Activated naive CD8-positive, alpha-beta T cell (primary cell): ENCODE measurements around the gene BCAT1.
"Not testable (repeated sequence)": the region's sequence is repeated elsewhere in the genome, so short reads cannot be mapped to it uniquely, and the experiment has no call there.

ENCODE experiments used
- H3K27ac Mint-ChIP-seq: one replicate; pipeline ENCODE4 v1.8.0; 2021; ENCODE audit warnings: mixed read lengths
- H3K27me3 Mint-ChIP-seq: one replicate; pipeline ENCODE4 v1.8.0; 2021; ENCODE audit warnings: mixed read lengths
- H3K36me3 Mint-ChIP-seq: one replicate; pipeline ENCODE4 v1.8.0; 2021; ENCODE audit warnings: mixed read lengths
- H3K4me1 Mint-ChIP-seq: one replicate; pipeline ENCODE4 v1.8.0; 2021; ENCODE audit warnings: low read depth, mixed read lengths
- H3K4me3 Mint-ChIP-seq: one replicate; pipeline ENCODE4 v1.8.0; 2021; ENCODE audit warnings: mild to moderate bottlenecking, mixed read lengths
- H3K9me3 Mint-ChIP-seq: one replicate; pipeline ENCODE4 v1.8.0; 2021; ENCODE audit warnings: low read depth, mixed read lengths

Gene BCAT1

DNA sequence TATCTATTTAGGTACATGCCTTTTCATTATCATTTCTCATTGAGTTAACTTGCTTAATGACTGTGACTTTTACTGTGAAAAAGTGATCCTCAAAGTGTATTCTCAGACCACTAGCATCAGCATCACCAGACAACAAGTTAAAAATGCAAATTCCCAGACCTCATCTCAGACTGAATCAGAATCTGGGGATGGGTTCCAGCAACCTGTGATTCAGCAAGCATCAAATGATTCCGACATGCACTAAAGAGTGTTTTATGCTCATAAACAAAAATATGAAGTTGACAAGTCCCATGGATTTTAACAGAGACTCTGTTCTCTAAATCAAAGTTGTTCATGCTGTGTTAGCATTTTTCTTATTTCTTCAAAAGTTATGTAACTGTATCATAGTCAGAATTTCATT is 130.6 kb downstream of the BCAT1 start:
- no peaks in the 10 kb centered on the region for H3K36me3 Mint-ChIP-seq
- H3K4me1 Mint-ChIP-seq = peaks cover 24% of the 10 kb centered on the region
- no peak overlapping the region for H3K4me3 Mint-ChIP-seq
- H3K9me3 Mint-ChIP-seq = no peaks in the 10 kb centered on the region
- H3K27me3 Mint-ChIP-seq = no peaks in the 10 kb centered on the region
- H3K27ac Mint-ChIP-seq = no peak overlapping the region

DNA sequence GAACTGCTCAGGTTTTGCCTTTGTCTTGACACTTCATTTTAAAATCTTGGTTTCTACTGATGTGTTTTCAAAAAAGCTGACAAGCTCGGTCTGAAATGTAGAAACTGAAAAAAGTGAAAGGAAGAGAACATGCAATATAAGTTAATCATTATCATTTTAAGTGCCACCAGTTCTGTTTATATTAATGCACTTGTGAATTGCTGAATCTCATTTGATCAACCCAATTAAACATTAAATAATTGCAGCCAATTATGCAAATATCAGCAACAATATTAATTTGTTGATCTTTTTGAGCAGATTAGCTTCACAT is 133.8 kb downstream of the BCAT1 start:
- H3K4me1 Mint-ChIP-seq = peaks cover 20% of the 10 kb centered on the region
- no peaks in the 10 kb centered on the region for H3K36me3 Mint-ChIP-seq
- H3K9me3 Mint-ChIP-seq = no peaks in the 10 kb centered on the region
- peak overlapping the region; percentile 9 for H3K27ac Mint-ChIP-seq
- no peaks in the 10 kb centered on the region for H3K27me3 Mint-ChIP-seq
- peak overlapping the region; percentile 74 for H3K4me3 Mint-ChIP-seq

DNA sequence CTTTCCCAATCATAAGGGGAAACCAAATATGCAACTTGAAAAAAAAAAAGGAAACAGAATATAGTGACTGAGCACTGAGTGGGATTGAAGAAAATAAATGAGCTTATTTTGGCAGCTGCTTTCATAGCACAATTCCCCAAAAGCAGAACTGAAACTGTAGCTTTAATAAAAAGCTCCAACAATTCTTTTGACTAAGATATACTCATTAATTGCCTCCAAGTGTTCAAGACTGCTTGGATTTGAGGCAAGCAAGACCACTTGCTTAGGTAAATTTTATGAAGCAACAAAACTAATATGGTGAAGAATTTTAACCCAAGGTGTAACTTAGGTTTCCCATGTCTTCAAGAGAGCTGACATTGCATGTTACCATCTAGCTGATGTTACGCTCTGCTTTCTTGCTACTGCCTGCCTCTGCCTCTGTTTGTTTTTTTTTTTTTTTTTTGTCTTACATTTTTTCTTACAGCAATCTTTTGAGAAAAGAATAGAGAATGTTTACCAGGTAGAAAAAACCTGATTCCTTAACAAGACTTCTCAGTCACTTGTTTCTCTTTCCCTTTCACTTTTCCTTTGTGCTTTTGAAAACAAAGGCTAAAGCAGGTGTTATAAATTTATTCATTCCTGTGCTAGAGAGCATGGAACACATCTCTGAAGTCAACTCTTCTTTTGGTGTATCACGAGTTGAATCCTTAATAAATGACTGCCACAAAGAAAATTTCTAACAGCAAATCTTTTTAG is 134.4 kb downstream of the BCAT1 start:
- H3K27ac Mint-ChIP-seq = peak overlapping the region; percentile 9
- H3K4me3 Mint-ChIP-seq = peak overlapping the region; percentile 74
- peaks cover 20% of the 10 kb centered on the region for H3K4me1 Mint-ChIP-seq
- H3K27me3 Mint-ChIP-seq = no peaks in the 10 kb centered on the region
- H3K36me3 Mint-ChIP-seq = no peaks in the 10 kb centered on the region
- no peaks in the 10 kb centered on the region for H3K9me3 Mint-ChIP-seq

DNA sequence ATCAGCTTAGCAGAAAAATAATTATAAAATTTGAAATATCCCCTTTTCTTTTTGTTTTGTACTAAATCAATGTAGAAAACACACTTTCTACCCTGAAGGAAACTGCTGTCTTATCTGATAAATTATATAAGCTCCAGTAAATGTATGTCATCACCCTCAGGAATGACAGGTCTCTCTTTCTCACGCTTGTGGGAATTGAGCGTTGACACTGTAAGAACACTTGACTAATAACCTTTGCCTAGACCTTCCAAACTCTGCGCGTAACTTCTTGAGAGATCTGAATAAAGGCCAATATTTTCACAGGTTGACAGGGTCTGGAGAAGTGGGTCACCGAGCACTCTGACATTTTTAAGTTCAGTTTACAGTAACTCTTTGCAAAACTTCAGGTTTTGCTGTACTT is 138.5 kb downstream of the BCAT1 start:
- no peaks in the 10 kb centered on the region for H3K27me3 Mint-ChIP-seq
- no peaks in the 10 kb centered on the region for H3K9me3 Mint-ChIP-seq
- H3K36me3 Mint-ChIP-seq = peaks cover 2% of the 10 kb centered on the region
- no peak overlapping the region for H3K27ac Mint-ChIP-seq
- peaks cover 17% of the 10 kb centered on the region for H3K4me1 Mint-ChIP-seq
- no peak overlapping the region for H3K4me3 Mint-ChIP-seq

DNA sequence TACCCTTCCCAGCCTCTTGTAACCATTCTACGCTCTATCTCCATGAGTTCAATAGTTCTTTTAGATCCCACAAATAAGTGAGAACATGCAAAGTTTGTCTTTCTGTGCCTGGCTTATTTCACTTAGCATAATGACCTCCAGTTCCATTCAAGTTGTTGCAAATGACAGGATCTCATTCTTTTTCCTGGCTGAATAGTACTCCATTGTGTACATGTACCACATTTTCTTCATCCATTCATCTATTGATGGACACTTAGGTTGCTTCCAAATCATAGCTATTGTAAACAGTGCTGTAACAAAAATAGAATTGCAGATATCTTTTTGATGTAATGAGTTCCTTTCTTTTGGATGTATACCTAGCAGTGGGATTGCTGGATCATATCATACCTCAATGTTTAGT is 139.6 kb downstream of the BCAT1 start:
- not testable (repeated sequence) for H3K27me3 Mint-ChIP-seq, H3K9me3 Mint-ChIP-seq, H3K4me1 Mint-ChIP-seq, H3K36me3 Mint-ChIP-seq, H3K4me3 Mint-ChIP-seq, H3K27ac Mint-ChIP-seq

DNA sequence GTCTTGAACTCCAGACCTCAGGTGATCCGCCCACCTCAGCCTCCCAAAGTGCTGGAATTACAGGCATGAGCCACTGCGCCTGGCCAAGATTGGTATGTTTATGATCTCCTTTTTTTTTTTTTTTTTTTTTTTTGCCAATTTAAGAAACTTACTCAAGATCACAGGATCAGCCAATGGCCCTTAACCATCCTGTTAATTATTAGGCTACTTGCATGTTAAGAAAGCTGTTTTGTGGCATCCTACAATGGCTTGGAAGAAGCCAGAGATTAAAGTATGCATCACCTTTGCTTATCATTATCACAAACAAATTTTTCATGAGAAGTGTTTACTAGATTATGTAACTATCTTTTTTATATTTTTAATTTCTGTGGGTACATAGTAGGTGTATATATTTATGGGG is 140.2 kb downstream of the BCAT1 start:
- H3K27ac Mint-ChIP-seq = no peak overlapping the region
- no peaks in the 10 kb centered on the region for H3K27me3 Mint-ChIP-seq
- H3K36me3 Mint-ChIP-seq = peaks cover 2% of the 10 kb centered on the region
- no peak overlapping the region for H3K4me3 Mint-ChIP-seq
- H3K4me1 Mint-ChIP-seq = peaks cover 3% of the 10 kb centered on the region
- H3K9me3 Mint-ChIP-seq = no peaks in the 10 kb centered on the region

DNA sequence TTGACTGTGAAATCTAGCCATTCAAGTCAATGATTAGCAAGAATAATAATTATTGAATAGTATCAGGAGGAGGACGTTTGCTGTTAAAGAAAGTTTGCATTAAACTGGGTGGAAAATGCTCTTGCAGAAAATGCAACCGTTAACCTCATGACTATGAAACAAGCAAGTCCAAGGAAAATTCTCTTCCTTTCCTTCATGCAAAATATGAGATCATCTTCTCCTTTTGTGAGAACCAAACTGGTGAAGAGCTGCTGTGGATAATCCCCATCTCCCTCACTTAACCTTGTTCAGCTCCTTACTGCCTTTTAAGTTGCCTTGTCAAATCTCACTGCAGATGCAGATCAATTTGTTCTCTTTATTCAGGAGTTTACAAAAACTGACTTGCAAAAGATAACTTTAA is 142.5 kb downstream of the BCAT1 start:
- H3K4me1 Mint-ChIP-seq = peaks cover 6% of the 10 kb centered on the region
- no peak overlapping the region for H3K4me3 Mint-ChIP-seq
- H3K27ac Mint-ChIP-seq = no peak overlapping the region
- no peaks in the 10 kb centered on the region for H3K27me3 Mint-ChIP-seq
- peaks cover 5% of the 10 kb centered on the region for H3K36me3 Mint-ChIP-seq
- no peaks in the 10 kb centered on the region for H3K9me3 Mint-ChIP-seq

DNA sequence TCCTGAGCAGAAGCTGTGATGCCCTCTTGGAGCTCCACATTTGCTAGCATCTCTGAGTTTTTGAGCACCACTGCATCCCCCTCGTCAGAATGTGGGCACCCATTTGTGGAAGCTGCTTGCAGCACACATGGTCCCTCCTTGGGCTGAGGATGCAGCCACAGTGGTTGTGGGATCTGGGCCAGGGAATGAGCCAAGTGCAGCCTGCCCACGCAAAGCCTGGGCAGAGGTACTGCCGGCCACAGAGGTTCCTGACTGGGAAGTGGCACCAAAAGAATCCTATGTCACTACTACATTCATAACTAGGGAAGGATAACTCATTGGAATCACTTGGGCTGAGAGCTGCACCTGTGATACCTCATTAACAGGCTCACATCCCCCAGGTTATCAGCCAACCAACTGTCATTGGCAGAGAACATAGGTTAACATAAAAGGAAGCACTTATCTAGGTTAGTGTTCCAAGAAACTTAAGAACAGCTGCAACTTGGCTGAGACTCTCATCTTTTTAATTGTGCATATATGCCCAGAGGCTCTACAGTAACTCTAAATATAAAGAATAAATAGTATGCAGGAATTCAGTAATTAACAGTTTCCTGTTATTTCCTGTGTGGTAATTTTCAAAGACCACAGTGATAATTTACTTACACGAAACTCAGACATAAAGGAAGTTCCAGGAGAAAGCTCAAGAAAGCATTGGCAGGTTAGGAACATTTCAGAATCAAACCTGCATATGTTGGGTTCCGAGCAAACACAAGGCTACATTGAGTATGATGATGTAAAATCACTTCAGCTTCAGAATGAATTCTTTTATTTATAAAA is 145.3 kb downstream of the BCAT1 start:
- Mint-ChIP-seq H3K4me3 (no peak overlapping the region), H3K36me3 (peaks cover 3% of the 10 kb centered on the region), H3K4me1 (peaks cover 6% of the 10 kb centered on the region), H3K27ac (no peak overlapping the region), H3K27me3 (no peaks in the 10 kb centered on the region), H3K9me3 (no peaks in the 10 kb centered on the region)

DNA sequence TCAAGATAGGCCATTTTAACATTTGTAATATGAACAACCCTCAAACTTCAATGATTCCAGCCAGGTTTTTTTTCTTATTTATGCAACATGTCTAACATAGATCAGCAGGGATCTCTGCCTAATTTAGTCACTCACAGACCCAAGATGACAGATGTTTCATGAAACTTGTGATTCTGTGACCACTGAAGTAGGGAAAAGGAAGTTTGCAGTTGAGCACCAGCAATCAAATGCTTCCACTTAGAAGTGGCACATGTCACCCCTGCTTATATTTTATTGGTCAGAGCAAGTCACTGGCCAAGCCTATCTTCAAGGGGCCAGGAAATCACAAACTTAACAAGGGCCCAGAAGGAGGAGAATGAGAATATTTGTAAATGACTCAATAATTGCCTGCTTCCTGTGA is 150.6 kb downstream of the BCAT1 start:
- Mint-ChIP-seq H3K27me3 (no peaks in the 10 kb centered on the region), H3K27ac (no peak overlapping the region), H3K4me1 (peaks cover 13% of the 10 kb centered on the region), H3K9me3 (no peaks in the 10 kb centered on the region), H3K36me3 (peaks cover 3% of the 10 kb centered on the region), H3K4me3 (no peak overlapping the region)

DNA sequence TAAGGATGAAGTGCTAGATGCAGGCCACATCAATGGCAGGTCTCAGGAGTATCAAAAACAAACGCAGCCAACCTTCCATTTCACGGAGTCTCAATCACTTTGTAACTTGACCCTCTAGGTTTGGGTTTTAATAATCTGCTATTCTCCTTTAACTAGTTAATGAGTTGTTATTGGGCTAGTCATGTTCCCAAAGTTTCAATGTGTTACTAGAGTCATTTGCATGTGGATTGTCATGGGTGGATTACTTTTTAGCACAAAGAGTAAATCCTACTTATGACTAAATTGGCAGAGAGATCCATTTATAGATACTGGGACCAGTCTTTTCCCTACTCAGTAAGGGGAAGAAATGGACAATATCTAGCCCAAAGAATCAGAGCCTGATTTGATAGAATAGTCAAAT is 151.0 kb downstream of the BCAT1 start:
- Mint-ChIP-seq H3K27me3 (no peaks in the 10 kb centered on the region), H3K4me1 (peaks cover 13% of the 10 kb centered on the region), H3K4me3 (no peak overlapping the region), H3K9me3 (no peaks in the 10 kb centered on the region), H3K36me3 (peaks cover under 1% of the 10 kb centered on the region), H3K27ac (no peak overlapping the region)

DNA sequence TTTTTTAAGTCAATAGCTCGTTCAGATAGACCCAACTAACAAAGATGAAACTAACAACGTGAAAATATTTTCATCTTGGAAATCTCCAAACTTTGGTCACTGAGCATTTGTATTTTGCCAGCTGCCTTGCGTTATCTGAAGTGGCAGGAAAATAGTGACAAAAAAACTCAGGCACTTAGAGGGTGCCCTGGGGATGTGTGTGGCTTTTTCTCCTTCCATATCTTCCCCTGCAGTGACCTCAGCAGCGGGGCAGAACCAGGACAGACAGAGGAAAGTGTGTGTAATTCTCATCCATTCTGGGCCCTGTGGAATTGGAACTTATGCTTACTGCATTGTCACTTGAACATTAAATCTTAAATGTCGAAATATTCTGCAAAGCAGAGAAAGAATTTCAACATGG is 152.0 kb downstream of the BCAT1 start:
- no peaks in the 10 kb centered on the region for H3K36me3 Mint-ChIP-seq
- H3K4me1 Mint-ChIP-seq = peaks cover 14% of the 10 kb centered on the region
- H3K27ac Mint-ChIP-seq = no peak overlapping the region
- no peak overlapping the region for H3K4me3 Mint-ChIP-seq
- no peaks in the 10 kb centered on the region for H3K27me3 Mint-ChIP-seq
- no peaks in the 10 kb centered on the region for H3K9me3 Mint-ChIP-seq

DNA sequence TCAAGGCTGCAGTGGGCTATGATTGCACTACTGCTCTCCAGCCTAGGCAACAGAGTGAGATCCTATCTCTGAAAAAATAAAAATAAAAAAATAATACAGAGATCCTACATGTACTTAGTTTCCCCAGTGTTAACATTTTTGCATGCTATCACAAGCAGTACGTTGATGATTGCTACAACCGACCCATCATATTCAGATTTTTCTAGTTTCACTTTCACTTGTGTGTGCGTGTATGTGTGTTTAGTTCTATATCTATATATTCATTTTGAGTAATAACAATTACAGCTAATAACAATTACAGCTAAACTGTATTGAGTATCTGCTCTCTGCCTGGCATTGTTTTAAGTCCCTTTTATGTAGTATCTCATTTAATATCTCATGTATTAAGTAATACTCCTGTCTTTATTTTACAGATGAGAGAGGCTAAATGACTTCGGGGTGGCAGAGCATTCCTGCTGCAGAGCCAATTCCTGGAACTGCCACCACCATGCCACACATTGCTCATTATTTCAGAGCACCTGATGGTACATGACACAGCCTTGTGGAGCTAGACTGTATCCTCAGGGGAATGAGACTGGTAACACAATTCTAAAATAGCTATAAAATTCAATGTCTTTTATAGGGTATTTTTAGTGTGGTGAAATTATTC is 153.1 kb downstream of the BCAT1 start:
- Mint-ChIP-seq H3K9me3 (no peaks in the 10 kb centered on the region), H3K4me1 (peaks cover 17% of the 10 kb centered on the region), H3K36me3 (no peaks in the 10 kb centered on the region), H3K27me3 (no peaks in the 10 kb centered on the region), H3K4me3 (peak overlapping the region; percentile 82), H3K27ac (peak overlapping the region; percentile 18)

DNA sequence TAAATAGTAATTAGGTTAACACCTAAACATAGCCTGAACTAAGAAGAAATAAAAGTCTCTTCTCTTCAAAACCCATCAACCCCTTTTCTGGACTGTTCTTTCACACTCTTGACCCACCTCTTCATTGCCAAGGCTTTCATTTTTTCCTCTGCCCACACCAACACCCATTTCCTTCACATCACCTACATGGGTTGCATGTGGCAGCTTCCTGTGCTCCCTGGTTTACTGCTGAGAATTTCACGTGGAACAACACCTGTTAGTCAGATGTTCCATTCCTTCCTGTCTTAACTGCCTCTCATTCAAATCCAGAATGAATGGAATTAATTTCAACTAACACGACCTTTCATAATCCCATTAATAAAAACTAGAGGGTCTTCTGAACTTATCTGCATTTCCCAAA is 157.3 kb downstream of the BCAT1 start:
- Mint-ChIP-seq H3K4me3 (no peak overlapping the region), H3K9me3 (no peaks in the 10 kb centered on the region), H3K27me3 (no peaks in the 10 kb centered on the region), H3K27ac (no peak overlapping the region), H3K4me1 (peaks cover 17% of the 10 kb centered on the region), H3K36me3 (no peaks in the 10 kb centered on the region)

DNA sequence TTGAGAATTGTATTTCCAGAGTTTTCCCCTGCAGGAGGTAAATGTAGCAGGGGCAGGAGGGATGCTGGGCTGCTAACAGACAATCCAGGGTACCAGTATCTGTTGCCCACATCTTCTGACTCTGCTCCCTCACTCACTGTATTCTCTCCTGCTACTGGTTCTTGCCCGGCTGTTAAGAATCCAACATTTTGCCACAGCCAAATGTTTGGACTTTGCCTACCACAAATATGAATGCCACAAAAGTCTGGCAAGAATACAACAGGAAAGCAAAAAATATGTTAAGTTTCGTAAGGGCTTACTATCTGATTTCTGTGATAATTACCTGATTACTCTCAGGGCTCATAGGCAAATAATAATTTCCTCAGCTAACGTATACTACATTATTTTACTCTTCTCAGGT is 160.0 kb downstream of the BCAT1 start:
- Mint-ChIP-seq H3K9me3 (no peaks in the 10 kb centered on the region), H3K27me3 (peaks cover 1% of the 10 kb centered on the region), H3K4me3 (no peak overlapping the region), H3K4me1 (peaks cover 5% of the 10 kb centered on the region), H3K27ac (no peak overlapping the region), H3K36me3 (no peaks in the 10 kb centered on the region)

DNA sequence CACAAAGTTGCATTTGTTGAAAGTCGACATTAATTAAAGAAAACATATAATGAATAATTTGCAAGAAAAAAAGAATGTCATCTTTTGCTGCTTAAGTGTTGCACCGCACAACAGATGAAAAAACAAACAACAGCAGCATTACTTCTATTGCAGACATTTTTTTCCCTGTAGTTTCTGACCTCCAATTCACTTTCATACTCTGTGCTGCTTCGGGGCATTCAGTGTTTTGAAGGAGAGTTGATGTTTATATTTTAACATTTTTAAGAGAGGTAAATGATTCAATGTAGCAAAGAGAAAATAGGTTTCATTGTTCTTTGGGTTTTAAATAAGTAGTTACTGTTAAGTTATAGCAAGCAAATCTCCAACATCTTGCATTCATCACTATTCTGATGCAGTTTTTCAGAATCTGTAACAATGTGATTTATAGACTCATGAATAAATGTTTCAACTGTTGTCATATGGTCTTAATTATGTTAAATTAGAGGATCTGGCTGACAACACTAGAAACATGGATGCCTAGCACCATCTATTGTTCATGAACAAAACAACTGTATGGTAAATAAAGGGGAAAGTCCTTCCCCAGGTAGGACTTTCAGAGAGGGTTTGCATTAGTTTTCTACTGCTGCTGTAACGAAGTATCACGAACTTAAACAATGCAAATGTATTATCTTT is 168.1 kb downstream of the BCAT1 start:
- H3K36me3 Mint-ChIP-seq = no peaks in the 10 kb centered on the region
- peaks cover 10% of the 10 kb centered on the region for H3K27me3 Mint-ChIP-seq
- H3K4me1 Mint-ChIP-seq = no peaks in the 10 kb centered on the region
- no peak overlapping the region for H3K4me3 Mint-ChIP-seq
- H3K9me3 Mint-ChIP-seq = no peaks in the 10 kb centered on the region
- no peak overlapping the region for H3K27ac Mint-ChIP-seq
